H9 (cell line): ENCODE data around the gene INTS12. TPM values are rescaled to one million over a fixed set of nuclear protein-coding genes. Genes with fewer than 3 reads are reported as not detected.

Experiments
- DNase-seq: peaks from one replicate; pipeline ENCODE4 v3.0.0-alpha.2; 2017
- H2AFZ ChIP-seq: one replicate; pipeline ENCODE4 v1.6.1; 2013; ENCODE audit warnings: mild to moderate bottlenecking, low read length, control low read depth, moderate library complexity
- H2AK5ac ChIP-seq: 2 replicates; pipeline ENCODE4 v1.6.1; 2013; ENCODE audit warnings: low read length, control low read depth, mixed read lengths; ENCODE audit not compliant: insufficient read length
- H2BK120ac ChIP-seq: one replicate; pipeline ENCODE4 v1.6.1; 2013; ENCODE audit warnings: low read depth, mild to moderate bottlenecking, low read length, control low read depth, inconsistent platforms; ENCODE audit not compliant: poor library complexity, severe bottlenecking
- H2BK12ac ChIP-seq: 2 replicates; pipeline ENCODE4 v1.6.1; 2013; ENCODE audit warnings: low read length, control low read depth, mixed read lengths, low read depth; ENCODE audit not compliant: insufficient read length
- H2BK15ac ChIP-seq: 2 replicates; pipeline ENCODE4 v1.6.1; 2013; ENCODE audit warnings: low read depth, low read length, control low read depth
- H2BK20ac ChIP-seq: one replicate; pipeline ENCODE4 v1.6.1; 2013; ENCODE audit warnings: low read depth, mild to moderate bottlenecking, low read length, control low read depth, inconsistent platforms; ENCODE audit not compliant: poor library complexity, severe bottlenecking
- H2BK5ac ChIP-seq: 2 replicates; pipeline ENCODE4 v1.6.1; 2013; ENCODE audit warnings: low read length, control low read depth, mixed read lengths; ENCODE audit not compliant: insufficient read length
- H3K14ac ChIP-seq: 2 replicates; pipeline ENCODE4 v1.6.1; 2013; ENCODE audit warnings: low read length, control low read depth; ENCODE audit not compliant: insufficient read depth
- H3K18ac ChIP-seq: 2 replicates; pipeline ENCODE4 v1.6.1; 2013; ENCODE audit warnings: low read depth, mild to moderate bottlenecking, mixed read lengths, low read length, control low read depth; ENCODE audit not compliant: insufficient read length
- H3K23ac ChIP-seq: 2 replicates; pipeline ENCODE4 v1.6.1; 2013; ENCODE audit warnings: low read length, control low read depth, mixed read lengths, low read depth; ENCODE audit not compliant: insufficient read length
- H3K23me2 ChIP-seq: 2 replicates; pipeline ENCODE4 v1.6.1; 2013; ENCODE audit warnings: low read depth, mild to moderate bottlenecking, mixed read lengths, low read length, control low read depth; ENCODE audit not compliant: insufficient read length, poor library complexity, severe bottlenecking
- H3K27ac ChIP-seq: 2 replicates; pipeline ENCODE4 v1.5.1; 2013; ENCODE audit warnings: low read length, control low read depth, mixed read lengths, low read depth; ENCODE audit not compliant: insufficient read length
- H3K27me3 ChIP-seq: 2 replicates; pipeline ENCODE4 v1.6.1; 2013; ENCODE audit warnings: low read length, control low read depth, inconsistent platforms; ENCODE audit not compliant: insufficient read depth
- H3K4ac ChIP-seq: 2 replicates; pipeline ENCODE4 v1.6.1; 2013; ENCODE audit warnings: low read depth, mild to moderate bottlenecking, control low read depth, inconsistent platforms, low read length, moderate library complexity
- H3K4me1 ChIP-seq: 2 replicates; pipeline ENCODE4 v1.6.1; 2013; ENCODE audit warnings: low read length, control low read depth, inconsistent platforms; ENCODE audit not compliant: insufficient read depth
- H3K4me2 ChIP-seq: 2 replicates; pipeline ENCODE4 v1.6.1; 2013; ENCODE audit warnings: low read length, control low read depth, mixed read lengths; ENCODE audit not compliant: insufficient read length, insufficient read depth
- H3K56ac ChIP-seq: 2 replicates; pipeline ENCODE4 v1.6.1; 2013; ENCODE audit warnings: low read depth, mild to moderate bottlenecking, mixed read lengths, low read length, control low read depth; ENCODE audit not compliant: insufficient read length
- H3K79me1 ChIP-seq: 2 replicates; pipeline ENCODE4 v1.6.1; 2013; ENCODE audit warnings: low read depth, mild to moderate bottlenecking, moderate library complexity, low read length, control low read depth, inconsistent platforms; ENCODE audit not compliant: insufficient read depth, poor library complexity, severe bottlenecking
- H3K79me2 ChIP-seq: 2 replicates; pipeline ENCODE4 v1.6.1; 2013; ENCODE audit warnings: low read length, control low read depth, inconsistent platforms; ENCODE audit not compliant: insufficient read depth
- H3K9ac ChIP-seq: 2 replicates; pipeline ENCODE4 v1.6.1; 2013; ENCODE audit warnings: low read length, control low read depth, mixed read lengths; ENCODE audit not compliant: insufficient read length; ENCODE audit errors: extremely low read depth
- H3K9me3 ChIP-seq: one replicate; pipeline ENCODE4 v1.6.1; 2013; ENCODE audit warnings: low read depth, low read length, inconsistent platforms; ENCODE audit not compliant: control insufficient read depth
- H3T11ph ChIP-seq: one replicate; pipeline ENCODE4 v1.6.1; 2013; ENCODE audit warnings: mild to moderate bottlenecking, low read length, control low read depth, inconsistent platforms
- H4K20me1 ChIP-seq: one replicate; pipeline ENCODE4 v1.6.1; 2013; ENCODE audit not compliant: control insufficient read depth, insufficient read length, insufficient read depth
- H4K5ac ChIP-seq: 2 replicates; pipeline ENCODE4 v1.6.1; 2013; ENCODE audit warnings: low read depth, mild to moderate bottlenecking, mixed read lengths, low read length, control low read depth; ENCODE audit not compliant: insufficient read length
- H4K8ac ChIP-seq: replicated peaks from 2 replicates; pipeline ENCODE4 v1.6.1; 2013; ENCODE audit warnings: low read length, control low read depth, mixed read lengths, low read depth; ENCODE audit not compliant: insufficient read length
- H4K91ac ChIP-seq: 2 replicates; pipeline ENCODE4 v1.6.1; 2013; ENCODE audit warnings: low read depth, mild to moderate bottlenecking, moderate library complexity, mixed read lengths, low read length, control low read depth; ENCODE audit not compliant: insufficient read length
- H3K27ac Mint-ChIP-seq, 3 experiments: 2 replicates in 2 of 3; 3 replicates in 1 of 3; pipeline ENCODE4 v1.8.0; 2020 to 2021; ENCODE audit warnings: mixed read lengths in 3 of 3, mild to moderate bottlenecking in 1 of 3, moderate library complexity in 1 of 3
- H3K27me3 Mint-ChIP-seq: 2 replicates; pipeline ENCODE4 v1.8.0; 2021; ENCODE audit warnings: low read depth, mild to moderate bottlenecking, moderate library complexity, mixed read lengths
- H3K36me3 Mint-ChIP-seq, 3 experiments: 2 replicates in 2 of 3; 3 replicates in 1 of 3; pipeline ENCODE4 v1.8.0; 2020 to 2021; ENCODE audit warnings: low read depth in 3 of 3, mixed read lengths in 3 of 3; ENCODE audit not compliant: insufficient read depth in 1 of 3
- H3K4me1 Mint-ChIP-seq, 2 experiments: 2 replicates each; pipeline ENCODE4 v1.8.0; 2020; ENCODE audit warnings: mixed read lengths in 2 of 2
- H3K4me3 Mint-ChIP-seq, 2 experiments: 2 replicates in 1 of 2; 3 replicates in 1 of 2; pipeline ENCODE4 v1.8.0; 2020 to 2021; ENCODE audit warnings: mild to moderate bottlenecking in 2 of 2, mixed read lengths in 2 of 2, moderate library complexity in 1 of 2
- H3K9me3 Mint-ChIP-seq, 2 experiments: 2 replicates in 1 of 2; 3 replicates in 1 of 2; pipeline ENCODE4 v1.8.0; 2020; ENCODE audit warnings: mild to moderate bottlenecking in 2 of 2, mixed read lengths in 2 of 2, moderate library complexity in 1 of 2
- CTCF ChIP-seq: fragments of 200-600 bp; sonication (generic); conservative IDR thresholded peaks from 3 replicates; pipeline ENCODE4 v1.8.0; 2021; ENCODE audit warnings: antibody characterized with exemption, mild to moderate bottlenecking
- WGBS: extraction: QIAGEN DNeasy Blood & Tissue Kit; methylation state at CpG from one replicate; pipeline ENCODE4 v1.1.7; 2013; ENCODE audit warnings: missing lambda C conversion rate, low lambda C conversion rate, mixed read lengths; ENCODE audit not compliant: insufficient read length; ENCODE audit errors: extremely low coverage; 5-methylcytosine and 5-hydroxymethylcytosine counted together
- total RNA-seq: library from RNA; stranded (reverse); gene quantifications from 2 replicates; pipeline ENCODE4 v1.2.1, GENCODE V29; 2021

Gene INTS12
- total RNA-seq, 1 experiment from 2014 or later, result 15.6 TPM

DNA sequence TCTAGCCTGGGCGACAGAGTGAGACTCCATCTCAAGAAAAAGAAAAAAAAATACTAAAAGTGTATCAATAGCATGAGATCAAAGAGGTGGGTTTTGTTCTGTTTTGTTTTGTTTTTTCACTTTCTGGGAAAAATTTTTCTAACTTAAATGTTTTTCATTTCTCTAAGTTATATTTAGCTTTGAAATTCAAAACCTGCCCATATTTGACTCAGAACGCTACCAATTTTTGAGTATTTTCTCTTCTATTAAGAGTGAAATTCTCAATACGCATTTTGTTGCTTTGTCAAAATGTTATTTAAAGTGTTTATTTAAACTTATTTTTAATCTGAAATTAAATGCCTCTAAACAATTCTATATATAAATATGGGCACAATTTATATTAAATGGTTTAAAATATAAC is 39.7 kb upstream of the INTS12 start:
- H3T11ph ChIP-seq, result no peak overlapping the region
- H2BK15ac ChIP-seq, result no peak overlapping the region
- no peak overlapping the region for H3K18ac ChIP-seq
- no peak overlapping the region for H2BK12ac ChIP-seq
- H3K56ac ChIP-seq, result no peak overlapping the region
- DNase-seq, result no peak
- H4K20me1 ChIP-seq, result no peaks in the 10 kb centered on the region
- no CpG with 5 or more reads among the region's 3 CpGs for WGBS
- no peaks in the 10 kb centered on the region for H3K9me3 ChIP-seq
- H3K79me2 ChIP-seq, result no peaks in the 10 kb centered on the region
- Mint-ChIP-seq H3K27me3 (no peaks in the 10 kb centered on the region), H3K27ac (no peak overlapping the region), H3K4me3 (no peak overlapping the region), H3K4me1 (no peaks in the 10 kb centered on the region), H3K36me3 (peaks cover 0 to 2% (median 0%) of the 10 kb centered on the region in 3 experiments; a peak in 2 of 7 replicates), H3K9me3 (no peaks in the 10 kb centered on the region)
- no peak for TF ChIP-seq CTCF
- no peak overlapping the region for H4K5ac ChIP-seq
- H3K23ac ChIP-seq, result no peak overlapping the region
- no peak overlapping the region for H4K8ac ChIP-seq
- no peak overlapping the region for H3K9ac ChIP-seq
- no peak overlapping the region for H3K27ac ChIP-seq
- no peak overlapping the region for H3K4me2 ChIP-seq
- no peak overlapping the region for H4K91ac ChIP-seq
- no peak overlapping the region for H2AK5ac ChIP-seq
- H2BK20ac ChIP-seq, result no peak overlapping the region
- H3K79me1 ChIP-seq, result no peaks in the 10 kb centered on the region
- H2AFZ ChIP-seq, result no peak overlapping the region
- no peaks in the 10 kb centered on the region for H3K23me2 ChIP-seq
- H3K4ac ChIP-seq, result no peak overlapping the region
- no peaks in the 10 kb centered on the region for H3K27me3 ChIP-seq
- no peak overlapping the region for H2BK120ac ChIP-seq
- no peaks in the 10 kb centered on the region for H3K4me1 ChIP-seq
- no peak overlapping the region for H2BK5ac ChIP-seq
- no peak overlapping the region for H3K14ac ChIP-seq
